ENCODE measurements around the gene LZTFL1. TPM values are rescaled to one million over a fixed set of nuclear protein-coding genes. Genes with fewer than 3 reads are reported as not detected.
A peak's percentile ranks its signal among the peaks of the same experiment; 100 is the strongest.

LZTFL1 gene
- total RNA-seq, 4 donors from 2014 or later: 12.0 to 18.3 (median 17.8) TPM

DNA sequence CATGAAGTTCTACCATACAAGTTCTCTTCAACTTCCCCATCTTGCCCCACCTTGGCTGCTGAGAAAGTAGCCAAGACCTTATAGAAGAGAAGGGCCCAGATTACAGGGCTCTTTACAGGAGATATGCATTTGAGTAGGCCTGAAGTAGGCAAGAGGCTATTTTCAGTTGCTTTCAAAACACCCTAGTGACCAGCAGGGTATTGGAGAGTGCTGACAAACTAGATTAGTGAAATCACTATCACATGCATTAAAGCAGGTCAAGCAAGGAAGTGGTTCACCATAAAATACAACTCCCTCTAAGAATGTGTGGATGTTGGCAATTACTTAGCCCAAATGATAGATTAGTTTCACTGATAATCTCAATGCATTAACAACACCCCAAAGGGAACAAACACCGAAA, 2.7 kb upstream of the LZTFL1 start:
- H3K27ac ChIP-seq (replicated peaks in 1 of 4): no peak overlapping the region
- WGBS: 94% methylated on average over 1 of the region's 1 CpG
- no peaks in the 10 kb centered on the region for H3K9me3 ChIP-seq
- peaks cover 16 to 24% (median 17%) of the 10 kb centered on the region in 4 donors for H3K4me1 ChIP-seq
- H3K4me3 ChIP-seq: no peak overlapping the region
- TF ChIP-seq EP300 (IDR thresholded peaks at IDR 0.05): no peak
- no peak for TF ChIP-seq POLR2A (IDR thresholded peaks at IDR 0.05; ENCODE audit: low read depth)
- no peak for TF ChIP-seq POLR2AphosphoS5 (IDR thresholded peaks at IDR 0.05)
- TF ChIP-seq, protein P1, sequence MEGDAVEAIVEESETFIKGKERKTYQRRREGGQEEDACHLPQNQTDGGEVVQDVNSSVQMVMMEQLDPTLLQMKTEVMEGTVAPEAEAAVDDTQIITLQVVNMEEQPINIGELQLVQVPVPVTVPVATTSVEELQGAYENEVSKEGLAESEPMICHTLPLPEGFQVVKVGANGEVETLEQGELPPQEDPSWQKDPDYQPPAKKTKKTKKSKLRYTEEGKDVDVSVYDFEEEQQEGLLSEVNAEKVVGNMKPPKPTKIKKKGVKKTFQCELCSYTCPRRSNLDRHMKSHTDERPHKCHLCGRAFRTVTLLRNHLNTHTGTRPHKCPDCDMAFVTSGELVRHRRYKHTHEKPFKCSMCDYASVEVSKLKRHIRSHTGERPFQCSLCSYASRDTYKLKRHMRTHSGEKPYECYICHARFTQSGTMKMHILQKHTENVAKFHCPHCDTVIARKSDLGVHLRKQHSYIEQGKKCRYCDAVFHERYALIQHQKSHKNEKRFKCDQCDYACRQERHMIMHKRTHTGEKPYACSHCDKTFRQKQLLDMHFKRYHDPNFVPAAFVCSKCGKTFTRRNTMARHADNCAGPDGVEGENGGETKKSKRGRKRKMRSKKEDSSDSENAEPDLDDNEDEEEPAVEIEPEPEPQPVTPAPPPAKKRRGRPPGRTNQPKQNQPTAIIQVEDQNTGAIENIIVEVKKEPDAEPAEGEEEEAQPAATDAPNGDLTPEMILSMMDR (IDR thresholded peaks at IDR 0.05): no peak
- intact Hi-C loops (cut with DNase I): loop anchor here (5.0 kb wide), 1 partner anchor 82 kb away; no protein-coding TSS in a partner anchor
- no peak for DNase-seq (ENCODE audit: extremely low spot score)
- H3K27me3 ChIP-seq: peaks cover 0 to 5% (median 0%) of the 10 kb centered on the region in 4 donors
- H3K36me3 ChIP-seq: no peaks in the 10 kb centered on the region

DNA sequence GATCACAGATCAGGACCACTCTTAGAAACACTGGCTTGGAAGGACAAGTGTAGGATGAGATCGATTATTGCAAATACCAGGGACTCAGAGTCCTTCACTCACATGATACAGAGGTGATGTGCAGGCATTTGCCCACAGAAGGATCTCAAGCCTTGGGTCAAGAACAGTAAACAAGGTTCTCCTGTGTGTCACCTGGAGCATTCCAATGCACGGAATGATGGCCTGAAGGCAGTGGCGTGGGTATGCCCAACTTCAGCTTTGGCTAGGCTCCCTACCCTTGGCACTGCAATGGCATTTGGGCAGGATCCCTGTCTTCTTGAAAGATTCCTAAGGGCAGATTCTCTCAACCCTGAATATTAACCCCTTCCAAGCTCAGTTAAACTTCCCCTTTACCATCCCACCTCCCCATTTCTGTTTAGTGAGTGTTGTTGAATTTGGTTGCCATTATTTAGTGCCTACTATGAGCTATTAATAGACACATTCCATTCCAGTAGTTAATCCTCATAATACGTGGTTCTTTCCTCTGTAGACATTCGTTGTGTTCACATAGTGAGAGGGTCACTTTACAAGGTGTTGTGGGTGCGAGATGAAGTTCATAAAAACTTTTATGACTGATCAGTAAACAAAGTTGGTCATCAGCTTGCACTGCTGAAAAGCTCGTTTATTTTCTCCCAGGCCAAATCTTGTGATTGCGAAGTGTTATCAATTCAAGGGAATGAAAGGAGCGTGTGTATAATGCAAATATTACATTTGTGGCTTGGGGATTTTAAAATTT, 1.1 kb upstream of the LZTFL1 start:
- WGBS: 84% methylated on average over 9 of the region's 9 CpGs
- intact Hi-C loops (cut with DNase I): loop anchor here (5.0 kb wide), 1 partner anchor 81 kb away; no protein-coding TSS in a partner anchor

DNA sequence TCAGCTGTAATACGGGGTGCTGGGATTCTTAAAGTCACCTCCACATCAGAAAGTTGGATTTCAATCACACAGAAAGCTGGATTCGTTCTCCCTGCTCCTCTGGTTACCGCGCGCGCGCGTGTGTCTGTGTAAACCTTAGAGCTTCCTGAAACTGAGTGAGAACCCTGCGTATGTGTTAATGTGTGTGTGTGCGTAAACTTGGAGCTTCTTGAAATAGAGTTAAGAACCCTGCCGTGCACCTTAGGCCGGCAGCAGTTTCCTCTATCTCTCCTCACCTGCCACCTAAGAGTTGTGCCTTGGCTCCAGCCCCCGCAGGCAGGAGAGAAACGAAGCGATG, 531 bp downstream of the LZTFL1 start:
- H3K36me3 ChIP-seq: peaks cover 0 to 13% (median 6%) of the 10 kb centered on the region in 4 donors
- 2% methylated on average over 14 of the region's 15 CpGs for WGBS
- no peak for DNase-seq (ENCODE audit: extremely low spot score)
- no peaks in the 10 kb centered on the region for H3K27me3 ChIP-seq
- peaks cover 8 to 27% (median 16%) of the 10 kb centered on the region in 4 donors for H3K4me1 ChIP-seq
- TF ChIP-seq, protein P1 (IDR thresholded peaks at IDR 0.05): no peak
- TF ChIP-seq POLR2AphosphoS5 (IDR thresholded peaks at IDR 0.05) (no peak), EP300 (IDR thresholded peaks at IDR 0.05) (no peak), POLR2A (IDR thresholded peaks at IDR 0.05; ENCODE audit: low read depth) (no peak)
- H3K27ac ChIP-seq (replicated peaks in 1 of 4): peak overlapping the region; percentile 49 to 82 (median 62)
- H3K9me3 ChIP-seq: no peaks in the 10 kb centered on the region
- H3K4me3 ChIP-seq: peak overlapping the region; percentile 80 to 99 (median 86)
- intact Hi-C loops (cut with DNase I): loop anchor here (5.0 kb wide), 1 partner anchor 79 kb away; no protein-coding TSS in a partner anchor

More for the DNA sequence above, 1.1 kb upstream of the LZTFL1 start:
- H3K4me1 ChIP-seq: peaks cover 12 to 27% (median 16%) of the 10 kb centered on the region in 4 donors
- peaks cover 0 to 5% (median 0%) of the 10 kb centered on the region in 4 donors for H3K27me3 ChIP-seq
- H3K9me3 ChIP-seq: no peaks in the 10 kb centered on the region
- TF ChIP-seq POLR2A (IDR thresholded peaks at IDR 0.05; ENCODE audit: low read depth) (no peak), EP300 (IDR thresholded peaks at IDR 0.05) (no peak), POLR2AphosphoS5 (IDR thresholded peaks at IDR 0.05) (no peak)
- TF ChIP-seq, protein P1 (IDR thresholded peaks at IDR 0.05): no peak
- H3K4me3 ChIP-seq: no peak overlapping the region
- H3K36me3 ChIP-seq: no peaks in the 10 kb centered on the region
- H3K27ac ChIP-seq (replicated peaks in 1 of 4): no peak overlapping the region
- no peak for DNase-seq (ENCODE audit: extremely low spot score)

DNA sequence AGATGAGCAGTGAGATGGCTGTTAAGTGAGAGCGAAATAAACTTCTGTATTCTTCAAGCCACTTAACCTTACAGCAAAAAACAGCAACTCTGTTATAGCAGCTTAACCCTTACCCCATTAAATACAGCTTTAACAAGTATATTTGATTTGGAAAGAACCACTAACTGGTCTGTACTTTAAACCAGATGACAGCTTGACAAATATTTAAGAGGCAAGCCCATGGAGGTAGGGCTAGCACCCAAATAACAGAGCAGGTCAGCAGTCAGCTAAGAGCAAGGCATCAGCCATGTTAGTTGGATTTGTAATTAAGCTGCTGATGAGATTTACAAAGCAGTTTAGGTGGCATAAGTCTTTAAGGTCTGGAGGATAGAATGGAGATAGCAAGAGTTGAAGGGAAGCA, 3.5 kb downstream of the LZTFL1 start:
- Histone ChIP-seq H3K9me3 (no peaks in the 10 kb centered on the region), H3K36me3 (peaks cover 5 to 40% (median 27%) of the 10 kb centered on the region in 4 donors), H3K4me3 (no peak overlapping the region), H3K4me1 (peaks cover 8 to 27% (median 16%) of the 10 kb centered on the region in 4 donors), H3K27ac (replicated peaks in 1 of 4) (no peak overlapping the region), H3K27me3 (no peaks in the 10 kb centered on the region)
- intact Hi-C loops (cut with DNase I): no loop called here
- TF ChIP-seq POLR2A (IDR thresholded peaks at IDR 0.05; ENCODE audit: low read depth) (no peak), EP300 (IDR thresholded peaks at IDR 0.05) (no peak), POLR2AphosphoS5 (IDR thresholded peaks at IDR 0.05) (no peak)
- TF ChIP-seq, protein P1 (IDR thresholded peaks at IDR 0.05): no peak
- 92% methylated on average over 1 of the region's 1 CpG for WGBS
- DNase-seq (ENCODE audit: extremely low spot score): no peak
